ENCODE data around the gene PAK1.
"Not testable (repeated sequence)": the region's sequence is repeated elsewhere in the genome, so short reads cannot be mapped to it uniquely, and the experiment has no call there.

PAK1 gene

GRCh38 chr11:77320351-77320750 is 153.5 kb downstream of the PAK1 start:
- Mint-ChIP-seq H3K4me3 (no peak overlapping the region), H3K9me3 (no peaks in the 10 kb centered on the region), H3K4me1 (peaks cover 10% of the 10 kb centered on the region), H3K27ac (no peak overlapping the region), H3K27me3 (no peaks in the 10 kb centered on the region), H3K36me3 (ENCODE audit: low read depth) (peaks cover 15% of the 10 kb centered on the region)
- DNase-seq (no peak), ATAC-seq (no peak)

GRCh38 chr11:77318600-77318999 is 155.3 kb downstream of the PAK1 start:
- ATAC-seq (no peak), DNase-seq (no peak)
- no peak overlapping the region for H3K4me3 Mint-ChIP-seq
- peaks cover 11% of the 10 kb centered on the region for H3K36me3 Mint-ChIP-seq (ENCODE audit: low read depth)
- no peak overlapping the region for H3K27ac Mint-ChIP-seq
- H3K27me3 Mint-ChIP-seq: no peaks in the 10 kb centered on the region
- H3K9me3 Mint-ChIP-seq: no peaks in the 10 kb centered on the region
- H3K4me1 Mint-ChIP-seq: no peaks in the 10 kb centered on the region

- Mint-ChIP-seq H3K27me3 (no peaks in the 10 kb centered on the region), H3K4me3 (no peak overlapping the region), H3K9me3 (no peaks in the 10 kb centered on the region), H3K4me1 (no peaks in the 10 kb centered on the region), H3K36me3 (ENCODE audit: low read depth) (peaks cover 1% of the 10 kb centered on the region), H3K27ac (no peak overlapping the region)
- ATAC-seq (no peak), DNase-seq (no peak)
These were observed 157.1 kb downstream of the PAK1 start for GRCh38 chr11:77316733-77317342.

GRCh38 chr11:77312107-77312506 is 161.8 kb downstream of the PAK1 start:
- Mint-ChIP-seq H3K27me3 (no peaks in the 10 kb centered on the region), H3K9me3 (no peaks in the 10 kb centered on the region), H3K4me1 (peaks cover 14% of the 10 kb centered on the region), H3K36me3 (ENCODE audit: low read depth) (peaks cover 1% of the 10 kb centered on the region), H3K4me3 (no peak overlapping the region), H3K27ac (no peak overlapping the region)
- no peak for DNase-seq
- ATAC-seq: no peak

GRCh38 chr11:77311701-77312100 is 162.2 kb downstream of the PAK1 start:
- Mint-ChIP-seq H3K27me3 (no peaks in the 10 kb centered on the region), H3K4me3 (no peak overlapping the region), H3K4me1 (peaks cover 14% of the 10 kb centered on the region), H3K36me3 (ENCODE audit: low read depth) (peaks cover 1% of the 10 kb centered on the region), H3K9me3 (no peaks in the 10 kb centered on the region), H3K27ac (no peak overlapping the region)
- ATAC-seq: no peak
- DNase-seq: no peak

GRCh38 chr11:77310721-77311120 is 163.2 kb downstream of the PAK1 start:
- H3K4me1 Mint-ChIP-seq: peaks cover 14% of the 10 kb centered on the region
- no peaks in the 10 kb centered on the region for H3K9me3 Mint-ChIP-seq
- ATAC-seq: no peak
- no peak for DNase-seq
- H3K4me3 Mint-ChIP-seq: no peak overlapping the region
- H3K36me3 Mint-ChIP-seq (ENCODE audit: low read depth): peaks cover 1% of the 10 kb centered on the region
- H3K27me3 Mint-ChIP-seq: no peaks in the 10 kb centered on the region
- no peak overlapping the region for H3K27ac Mint-ChIP-seq

- no peaks in the 10 kb centered on the region for H3K9me3 Mint-ChIP-seq
- no peak for ATAC-seq
These were observed 164.4 kb downstream of the PAK1 start for GRCh38 chr11:77309401-77310085.

GRCh38 chr11:77308838-77309237 is 165.1 kb downstream of the PAK1 start:
- Mint-ChIP-seq H3K27ac (peak overlapping the region; percentile 53), H3K4me1 (peaks cover 14% of the 10 kb centered on the region), H3K9me3 (no peaks in the 10 kb centered on the region), H3K27me3 (no peaks in the 10 kb centered on the region), H3K36me3 (ENCODE audit: low read depth) (peaks cover 1% of the 10 kb centered on the region), H3K4me3 (no peak overlapping the region)
- ATAC-seq (peak; percentile 81), DNase-seq (no peak)

More at GRCh38 chr11:77309401-77310085, 164.4 kb downstream of the PAK1 start:
- H3K36me3 Mint-ChIP-seq (ENCODE audit: low read depth): peaks cover 1% of the 10 kb centered on the region
- no peak for DNase-seq
- H3K4me3 Mint-ChIP-seq: no peak overlapping the region
- H3K27me3 Mint-ChIP-seq: no peaks in the 10 kb centered on the region
- peaks cover 14% of the 10 kb centered on the region for H3K4me1 Mint-ChIP-seq
- peak overlapping the region; percentile 53 for H3K27ac Mint-ChIP-seq

GRCh38 chr11:77303328-77303727 is 170.6 kb downstream of the PAK1 start:
- no peaks in the 10 kb centered on the region for H3K36me3 Mint-ChIP-seq (ENCODE audit: low read depth)
- no peaks in the 10 kb centered on the region for H3K27me3 Mint-ChIP-seq
- ATAC-seq (no peak), DNase-seq (no peak)
- no peaks in the 10 kb centered on the region for H3K9me3 Mint-ChIP-seq
- H3K4me3 Mint-ChIP-seq: no peak overlapping the region
- H3K4me1 Mint-ChIP-seq: peaks cover 3% of the 10 kb centered on the region
- H3K27ac Mint-ChIP-seq: no peak overlapping the region

- Mint-ChIP-seq H3K27ac (no peak overlapping the region), H3K4me1 (no peaks in the 10 kb centered on the region), H3K4me3 (no peak overlapping the region), H3K27me3 (no peaks in the 10 kb centered on the region), H3K36me3 (ENCODE audit: low read depth) (no peaks in the 10 kb centered on the region), H3K9me3 (no peaks in the 10 kb centered on the region)
- ATAC-seq (no peak), DNase-seq (no peak)
These were observed 171.1 kb downstream of the PAK1 start for GRCh38 chr11:77302752-77303151.

GRCh38 chr11:77301510-77301909 is 172.4 kb downstream of the PAK1 start, which contains the start of gene GDPD4:
GDPD4 (minus strand) TSS chr11:77301686; CDS start chr11:77285137, 16,549 bp downstream.
- no peaks in the 10 kb centered on the region for H3K9me3 Mint-ChIP-seq
- H3K27ac Mint-ChIP-seq: no peak within 1 kb of the TSS
- ATAC-seq: no peak
- no peaks in the 10 kb centered on the region for H3K36me3 Mint-ChIP-seq (ENCODE audit: low read depth)
- H3K27me3 Mint-ChIP-seq: no peaks in the 10 kb centered on the region
- no peak for DNase-seq
- no peaks in the 10 kb centered on the region for H3K4me1 Mint-ChIP-seq
- no peak within 1 kb of the TSS for H3K4me3 Mint-ChIP-seq

- no peak overlapping the region for H3K27ac Mint-ChIP-seq
- no peaks in the 10 kb centered on the region for H3K27me3 Mint-ChIP-seq
- no peak for DNase-seq
- H3K4me3 Mint-ChIP-seq: no peak overlapping the region
- H3K36me3 Mint-ChIP-seq (ENCODE audit: low read depth): no peaks in the 10 kb centered on the region
- no peaks in the 10 kb centered on the region for H3K4me1 Mint-ChIP-seq
- ATAC-seq: no peak
- H3K9me3 Mint-ChIP-seq: no peaks in the 10 kb centered on the region
These were observed 173.2 kb downstream of the PAK1 start for GRCh38 chr11:77300695-77301094.

GRCh38 chr11:77300028-77300427 is 173.9 kb downstream of the PAK1 start:
- not testable (repeated sequence) for H3K36me3 Mint-ChIP-seq (ENCODE audit: low read depth); ATAC-seq; DNase-seq; H3K27ac Mint-ChIP-seq; H3K4me1 Mint-ChIP-seq; H3K9me3 Mint-ChIP-seq; H3K4me3 Mint-ChIP-seq; H3K27me3 Mint-ChIP-seq

GRCh38 chr11:77299528-77299993 is 174.3 kb downstream of the PAK1 start:
- no peak for ATAC-seq
- Mint-ChIP-seq H3K27me3 (peaks cover 1% of the 10 kb centered on the region), H3K36me3 (ENCODE audit: low read depth) (no peaks in the 10 kb centered on the region), H3K9me3 (no peaks in the 10 kb centered on the region), H3K27ac (no peak overlapping the region), H3K4me3 (no peak overlapping the region), H3K4me1 (no peaks in the 10 kb centered on the region)
- DNase-seq: no peak

GRCh38 chr11:77294040-77294439 is 179.9 kb downstream of the PAK1 start:
- no peak overlapping the region for H3K27ac Mint-ChIP-seq
- H3K9me3 Mint-ChIP-seq: no peaks in the 10 kb centered on the region
- no peak overlapping the region for H3K4me3 Mint-ChIP-seq
- H3K27me3 Mint-ChIP-seq: peaks cover 7% of the 10 kb centered on the region
- DNase-seq: no peak
- no peaks in the 10 kb centered on the region for H3K36me3 Mint-ChIP-seq (ENCODE audit: low read depth)
- no peaks in the 10 kb centered on the region for H3K4me1 Mint-ChIP-seq
- no peak for ATAC-seq
